WERI-Rb-1 (cell line): ENCODE results near the gene TPP2.
A peak's percentile ranks its signal among the peaks of the same experiment; 100 is the strongest.

ENCODE experiments used
- DNase-seq: peaks from one replicate; pipeline ENCODE4 v3.0.0-alpha.2; 2020
- H3K27ac ChIP-seq: fragments of 250-450 bp; sonication (Bioruptor Pico); 2 replicates; pipeline ENCODE4 v1.5.1; 2020; ENCODE audit warnings: mild to moderate bottlenecking, moderate library complexity
- H3K27me3 ChIP-seq: fragments of 250-450 bp; sonication (Bioruptor Pico); 2 replicates; pipeline ENCODE4 v1.5.1; 2021; ENCODE audit warnings: mild to moderate bottlenecking, low read depth, moderate library complexity; ENCODE audit not compliant: insufficient read depth, severe bottlenecking
- H3K36me3 ChIP-seq: fragments of 250-450 bp; sonication (Bioruptor Pico); 2 replicates; pipeline ENCODE4 v1.5.1; 2020; ENCODE audit warnings: mild to moderate bottlenecking, moderate library complexity
- H3K4me3 ChIP-seq: 2 replicates; pipeline ENCODE4 v1.5.1; 2011; ENCODE audit warnings: low read depth, mild to moderate bottlenecking, control low read depth, low read length
- H3K9me3 ChIP-seq: fragments of 250-450 bp; sonication (Bioruptor Pico); 2 replicates; pipeline ENCODE4 v1.5.1; 2021; ENCODE audit warnings: mild to moderate bottlenecking, moderate library complexity; ENCODE audit not compliant: severe bottlenecking
- CTCF ChIP-seq: IDR thresholded peaks from 2 replicates; pipeline ENCODE4 v1.5.1; 2011; ENCODE audit warnings: low read depth, mild to moderate bottlenecking, control low read depth, inconsistent platforms, low read length

TPP2 gene

GRCh38 chr13:102569488-102569887 lies 27.3 kb upstream of the TPP2 start:
- no peaks in the 10 kb centered on the region for H3K9me3 ChIP-seq
- H3K27ac ChIP-seq, result no peak overlapping the region
- H3K4me3 ChIP-seq, result no peak overlapping the region
- TF ChIP-seq CTCF, result no peak
- no peak for DNase-seq
- H3K27me3 ChIP-seq, result no peaks in the 10 kb centered on the region
- no peaks in the 10 kb centered on the region for H3K36me3 ChIP-seq

GRCh38 chr13:102571075-102571474 lies 25.7 kb upstream of the TPP2 start:
- Histone ChIP-seq H3K9me3 (no peaks in the 10 kb centered on the region), H3K36me3 (no peaks in the 10 kb centered on the region), H3K4me3 (no peak overlapping the region), H3K27ac (no peak overlapping the region), H3K27me3 (no peaks in the 10 kb centered on the region)
- peak; percentile 21; the same call in 1 of the 2 replicates for TF ChIP-seq CTCF
- DNase-seq, result no peak

- H3K27ac ChIP-seq, result no peak overlapping the region
- H3K4me3 ChIP-seq, result no peak overlapping the region
- H3K9me3 ChIP-seq, result no peaks in the 10 kb centered on the region
- TF ChIP-seq CTCF, result no peak
- H3K36me3 ChIP-seq, result no peaks in the 10 kb centered on the region
- no peaks in the 10 kb centered on the region for H3K27me3 ChIP-seq
- DNase-seq, result no peak
These were observed 24.5 kb upstream of the TPP2 start for GRCh38 chr13:102572323-102572722.

- Histone ChIP-seq H3K36me3 (no peaks in the 10 kb centered on the region), H3K27me3 (no peaks in the 10 kb centered on the region), H3K9me3 (no peaks in the 10 kb centered on the region), H3K4me3 (no peak overlapping the region), H3K27ac (no peak overlapping the region)
- no peak for DNase-seq
- peak; percentile 61 for TF ChIP-seq CTCF
These were observed 16.1 kb upstream of the TPP2 start for GRCh38 chr13:102580552-102581169.

- Histone ChIP-seq H3K4me3 (no peak overlapping the region), H3K9me3 (no peaks in the 10 kb centered on the region), H3K27me3 (no peaks in the 10 kb centered on the region), H3K36me3 (no peaks in the 10 kb centered on the region), H3K27ac (no peak overlapping the region)
- no peak for DNase-seq
- no peak for TF ChIP-seq CTCF
These were observed 14.5 kb upstream of the TPP2 start for GRCh38 chr13:102582256-102582655.

GRCh38 chr13:102584434-102584833 lies 12.4 kb upstream of the TPP2 start:
- Histone ChIP-seq H3K27ac (no peak overlapping the region), H3K4me3 (no peak overlapping the region), H3K9me3 (no peaks in the 10 kb centered on the region), H3K27me3 (no peaks in the 10 kb centered on the region), H3K36me3 (no peaks in the 10 kb centered on the region)
- no peak for TF ChIP-seq CTCF
- DNase-seq, result no peak
